HepG2 (cell line): ENCODE data around the gene FOXS1. TPM values are rescaled to one million over a fixed set of nuclear protein-coding genes. Genes with fewer than 3 reads are reported as not detected.

Source experiments
- ARNTL ChIP-seq: sonication (generic); formaldehyde crosslinking; IDR thresholded peaks from 2 replicates; pipeline ENCODE4 v1.4.0; 2020; ENCODE audit warnings: mild to moderate bottlenecking, missing genetic modification reagents
- CCDC6 ChIP-seq: sonication (generic); formaldehyde crosslinking; IDR thresholded peaks from 2 replicates; pipeline ENCODE4 v1.8.1; 2022; ENCODE audit warnings: mild to moderate bottlenecking, missing genetic modification reagents, moderate library complexity
- CERS6 ChIP-seq: sonication (generic); formaldehyde crosslinking; IDR thresholded peaks from 2 replicates; pipeline ENCODE4 v1.5.0; 2020; ENCODE audit warnings: missing genetic modification reagents
- CREBL2 ChIP-seq: sonication (generic); formaldehyde crosslinking; IDR thresholded peaks from 2 replicates; pipeline ENCODE4 v1.8.1; 2023; ENCODE audit warnings: missing genetic modification reagents, mild to moderate bottlenecking, borderline replicate concordance
- HNRNPUL1 ChIP-seq: fragments of 200-400 bp; formaldehyde crosslinking; IDR thresholded peaks from 2 replicates; pipeline ENCODE4 v1.6.1; 2017; ENCODE audit warnings: low read depth, mild to moderate bottlenecking, low read length, moderate library complexity
- MAFG ChIP-seq: sonication (generic); formaldehyde crosslinking; IDR thresholded peaks from 2 replicates; pipeline ENCODE4 v1.5.1; 2020; ENCODE audit warnings: mild to moderate bottlenecking, missing genetic modification reagents
- MEIS1 ChIP-seq: sonication (generic); formaldehyde crosslinking; IDR thresholded peaks from 2 replicates; pipeline ENCODE4 v1.9.0; 2021; ENCODE audit warnings: mild to moderate bottlenecking, missing genetic modification reagents, moderate library complexity, borderline replicate concordance
- PHF20 ChIP-seq: sonication (generic); formaldehyde crosslinking; IDR thresholded peaks from 2 replicates; pipeline ENCODE4 v1.5.0; 2020; ENCODE audit warnings: mild to moderate bottlenecking, missing genetic modification reagents
- REL ChIP-seq: sonication (generic); formaldehyde crosslinking; conservative IDR thresholded peaks from 2 replicates; pipeline ENCODE4 v1.8.0; 2022; ENCODE audit warnings: mild to moderate bottlenecking, missing genetic modification reagents, moderate library complexity
- SAP130 ChIP-seq: IDR thresholded peaks from 2 replicates; pipeline ENCODE4 v1.6.1; 2016; ENCODE audit warnings: low read depth
- SIX4 ChIP-seq: sonication (generic); formaldehyde crosslinking; IDR thresholded peaks from 2 replicates; pipeline ENCODE4 v1.4.0; 2020; ENCODE audit warnings: missing genetic modification reagents
- STAT5B ChIP-seq: sonication (generic); formaldehyde crosslinking; IDR thresholded peaks from 2 replicates; pipeline ENCODE4 v1.4.0; 2020; ENCODE audit warnings: missing genetic modification reagents
- TBX2 ChIP-seq: sonication (generic); formaldehyde crosslinking; IDR thresholded peaks from 2 replicates; pipeline ENCODE4 v1.5.0; 2020; ENCODE audit warnings: missing genetic modification reagents, mild to moderate bottlenecking, borderline replicate concordance
- ZBTB46 ChIP-seq: sonication (generic); formaldehyde crosslinking; IDR thresholded peaks from 2 replicates; pipeline ENCODE4 v1.4.0; 2020; ENCODE audit warnings: mild to moderate bottlenecking, missing genetic modification reagents, borderline replicate concordance
- ZNF552 ChIP-seq: sonication (generic); formaldehyde crosslinking; IDR thresholded peaks from 2 replicates; pipeline ENCODE4 v1.9.0; 2022; ENCODE audit warnings: missing genetic modification reagents, mild to moderate bottlenecking, borderline replicate concordance
- ZNF572 ChIP-seq: sonication (generic); formaldehyde crosslinking; IDR thresholded peaks from 2 replicates; pipeline ENCODE4 v1.5.1; 2020; ENCODE audit warnings: mild to moderate bottlenecking, missing genetic modification reagents
- ZNF784 ChIP-seq: sonication (generic); formaldehyde crosslinking; IDR thresholded peaks from 2 replicates; pipeline ENCODE4 v1.5.1; 2020; ENCODE audit warnings: missing genetic modification reagents, mild to moderate bottlenecking, borderline replicate concordance
- ZSCAN30 ChIP-seq: sonication (generic); formaldehyde crosslinking; IDR thresholded peaks from 2 replicates; pipeline ENCODE4 v1.5.0; 2020; ENCODE audit warnings: mild to moderate bottlenecking, missing genetic modification reagents
- polyA plus RNA-seq, 8 experiments: library from polyadenylated mRNA; depleted of rRNA in 3 of 8; stranded (reverse) in 7 of 8; unstranded in 1 of 8; fragments of >200 nt; fragmentation: Illumina TruSeq in 4 of 8; extraction: Trizol in 4 of 8; gene quantifications; 2 replicates each; pipeline versions ENCODE4 v1.2.1 to v1.2.3, GENCODE V29; 2011 to 2016; ENCODE audit warnings: low read depth in 4 of 8, missing spikeins in 1 of 8, mixed read lengths in 1 of 8; ENCODE audit not compliant: insufficient read depth in 1 of 8
- total RNA-seq, 5 experiments: library from RNA; depleted of rRNA; stranded (reverse); fragments of >200 nt; fragmentation: Illumina TruSeq; extraction: Trizol; gene quantifications; 2 replicates each; pipeline ENCODE4 v1.2.3, GENCODE V29; 2016; ENCODE audit warnings: low read depth in 1 of 5
- TF ChIP-seq, protein P1 (sequence below): sonication (generic); formaldehyde crosslinking; IDR thresholded peaks from 2 replicates; pipeline ENCODE4 v1.8.1; 2022; ENCODE audit warnings: low read depth, mild to moderate bottlenecking, missing genetic modification reagents
- TF ChIP-seq, protein P2 (sequence below), 2 experiments: sonication (generic) in 1 of 2; formaldehyde crosslinking in 1 of 2; IDR thresholded peaks; 2 replicates each; pipeline versions ENCODE4 v1.4.0 to v1.6.1; 2018 to 2020; ENCODE audit warnings: missing genetic modification reagents in 2 of 2, borderline replicate concordance in 1 of 2, low read depth in 1 of 2, mild to moderate bottlenecking in 1 of 2, missing biosample characterization in 1 of 2

Gene FOXS1
- total and polyA plus RNA-seq, 2 of the 13 experiments (the other 11 are each of a cell fraction or from before 2014, with no cell fraction given), result not detected

- TF ChIP-seq ZNF552 (CRISPR knock-in tag) (0 out of 2 replicates have a peak, but pooled peaks have one; percentile 19), ZBTB46 (no peak), SAP130 (CRISPR knock-in tag) (no peak), ZNF784 (CRISPR knock-in tag) (no peak), CERS6 (CRISPR knock-in tag) (no peak), CREBL2 (CRISPR knock-in tag) (no peak), MEIS1 (CRISPR knock-in tag) (no peak), STAT5B (CRISPR knock-in tag) (no peak), SIX4 (no peak), ZNF572 (CRISPR knock-in tag) (0 out of 2 replicates have a peak, but pooled peaks have one; percentile 73), HNRNPUL1 (no peak), TBX2 (CRISPR knock-in tag) (peak; percentile 26; the same call in 1 of the 2 replicates), MAFG (no peak), CCDC6 (CRISPR knock-in tag) (no peak), ARNTL (no peak), ZSCAN30 (CRISPR knock-in tag) (no peak), PHF20 (CRISPR knock-in tag) (no peak), REL (CRISPR knock-in tag) (no peak)
- TF ChIP-seq, protein P1, sequence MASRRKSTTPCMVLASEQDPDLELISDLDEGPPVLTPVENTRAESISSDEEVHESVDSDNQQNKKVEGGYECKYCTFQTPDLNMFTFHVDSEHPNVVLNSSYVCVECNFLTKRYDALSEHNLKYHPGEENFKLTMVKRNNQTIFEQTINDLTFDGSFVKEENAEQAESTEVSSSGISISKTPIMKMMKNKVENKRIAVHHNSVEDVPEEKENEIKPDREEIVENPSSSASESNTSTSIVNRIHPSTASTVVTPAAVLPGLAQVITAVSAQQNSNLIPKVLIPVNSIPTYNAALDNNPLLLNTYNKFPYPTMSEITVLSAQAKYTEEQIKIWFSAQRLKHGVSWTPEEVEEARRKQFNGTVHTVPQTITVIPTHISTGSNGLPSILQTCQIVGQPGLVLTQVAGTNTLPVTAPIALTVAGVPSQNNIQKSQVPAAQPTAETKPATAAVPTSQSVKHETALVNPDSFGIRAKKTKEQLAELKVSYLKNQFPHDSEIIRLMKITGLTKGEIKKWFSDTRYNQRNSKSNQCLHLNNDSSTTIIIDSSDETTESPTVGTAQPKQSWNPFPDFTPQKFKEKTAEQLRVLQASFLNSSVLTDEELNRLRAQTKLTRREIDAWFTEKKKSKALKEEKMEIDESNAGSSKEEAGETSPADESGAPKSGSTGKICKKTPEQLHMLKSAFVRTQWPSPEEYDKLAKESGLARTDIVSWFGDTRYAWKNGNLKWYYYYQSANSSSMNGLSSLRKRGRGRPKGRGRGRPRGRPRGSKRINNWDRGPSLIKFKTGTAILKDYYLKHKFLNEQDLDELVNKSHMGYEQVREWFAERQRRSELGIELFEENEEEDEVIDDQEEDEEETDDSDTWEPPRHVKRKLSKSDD (CRISPR knock-in tag), result no peak
- TF ChIP-seq, protein P2, sequence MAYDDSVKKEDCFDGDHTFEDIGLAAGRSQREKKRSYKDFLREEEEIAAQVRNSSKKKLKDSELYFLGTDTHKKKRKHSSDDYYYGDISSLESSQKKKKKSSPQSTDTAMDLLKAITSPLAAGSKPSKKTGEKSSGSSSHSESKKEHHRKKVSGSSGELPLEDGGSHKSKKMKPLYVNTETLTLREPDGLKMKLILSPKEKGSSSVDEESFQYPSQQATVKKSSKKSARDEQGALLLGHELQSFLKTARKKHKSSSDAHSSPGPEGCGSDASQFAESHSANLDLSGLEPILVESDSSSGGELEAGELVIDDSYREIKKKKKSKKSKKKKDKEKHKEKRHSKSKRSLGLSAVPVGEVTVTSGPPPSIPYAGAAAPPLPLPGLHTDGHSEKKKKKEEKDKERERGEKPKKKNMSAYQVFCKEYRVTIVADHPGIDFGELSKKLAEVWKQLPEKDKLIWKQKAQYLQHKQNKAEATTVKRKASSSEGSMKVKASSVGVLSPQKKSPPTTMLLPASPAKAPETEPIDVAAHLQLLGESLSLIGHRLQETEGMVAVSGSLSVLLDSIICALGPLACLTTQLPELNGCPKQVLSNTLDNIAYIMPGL (CRISPR knock-in tag; IDR thresholded peaks at IDR 0.05; ENCODE audit: borderline replicate concordance in 1 of 2, low read depth in 1 of 2), result peak; percentile 27 to 71; a peak in 1 of 4 replicates
Measured at GRCh38 chr20:31833130-31833930, 12.1 kb downstream of the FOXS1 start (continued).
